Measurements from ENCODE around the gene RGS10. TPM values are rescaled to one million over a fixed set of nuclear protein-coding genes. Genes with fewer than 3 reads are reported as not detected.
"Not testable (repeated sequence)": the region's sequence is repeated elsewhere in the genome, so short reads cannot be mapped to it uniquely, and the experiment has no call there.

RGS10 gene
- total RNA-seq, 4 donors from 2014 or later = 21.4 to 97.6 (median 35.5) TPM

DNA sequence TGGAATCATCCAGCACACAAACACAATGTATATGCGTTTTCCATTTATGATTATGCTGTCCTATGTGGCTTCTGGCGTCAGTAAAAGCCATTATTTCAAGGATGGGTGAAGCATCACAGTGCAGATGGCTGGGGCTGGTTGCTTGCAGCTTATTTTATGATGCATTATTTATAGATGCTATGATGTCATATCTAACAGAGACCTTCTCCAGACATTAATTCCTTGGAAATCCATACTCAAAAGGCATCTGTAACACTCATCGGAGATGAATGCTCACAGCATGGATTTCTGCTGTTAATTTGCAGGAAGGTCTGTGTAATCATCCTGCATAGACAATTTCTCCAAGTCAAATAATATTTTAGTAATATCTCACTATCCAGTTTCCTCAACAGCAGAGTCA, 7.2 kb downstream of the RGS10 start:
- H3K36me3 ChIP-seq = no peaks in the 10 kb centered on the region
- intact Hi-C loops (cut with DNase I) = no loop called here
- no peak for DNase-seq
- no peak overlapping the region for H3K4me3 ChIP-seq (replicated peaks in 1 of 3)
- no peaks in the 10 kb centered on the region for H3K9me3 ChIP-seq
- no peak for TF ChIP-seq POLR2A (IDR thresholded peaks at IDR 0.05)
- TF ChIP-seq, protein P1, sequence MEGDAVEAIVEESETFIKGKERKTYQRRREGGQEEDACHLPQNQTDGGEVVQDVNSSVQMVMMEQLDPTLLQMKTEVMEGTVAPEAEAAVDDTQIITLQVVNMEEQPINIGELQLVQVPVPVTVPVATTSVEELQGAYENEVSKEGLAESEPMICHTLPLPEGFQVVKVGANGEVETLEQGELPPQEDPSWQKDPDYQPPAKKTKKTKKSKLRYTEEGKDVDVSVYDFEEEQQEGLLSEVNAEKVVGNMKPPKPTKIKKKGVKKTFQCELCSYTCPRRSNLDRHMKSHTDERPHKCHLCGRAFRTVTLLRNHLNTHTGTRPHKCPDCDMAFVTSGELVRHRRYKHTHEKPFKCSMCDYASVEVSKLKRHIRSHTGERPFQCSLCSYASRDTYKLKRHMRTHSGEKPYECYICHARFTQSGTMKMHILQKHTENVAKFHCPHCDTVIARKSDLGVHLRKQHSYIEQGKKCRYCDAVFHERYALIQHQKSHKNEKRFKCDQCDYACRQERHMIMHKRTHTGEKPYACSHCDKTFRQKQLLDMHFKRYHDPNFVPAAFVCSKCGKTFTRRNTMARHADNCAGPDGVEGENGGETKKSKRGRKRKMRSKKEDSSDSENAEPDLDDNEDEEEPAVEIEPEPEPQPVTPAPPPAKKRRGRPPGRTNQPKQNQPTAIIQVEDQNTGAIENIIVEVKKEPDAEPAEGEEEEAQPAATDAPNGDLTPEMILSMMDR (IDR thresholded peaks at IDR 0.05) = no peak
- H3K4me1 ChIP-seq = peaks cover 12 to 28% of the 10 kb centered on the region in 2 donors
- no peaks in the 10 kb centered on the region for H3K27me3 ChIP-seq
- WGBS, 2 donors = 84 to 88% methylated on average over 3 of the region's 3 CpGs
- no peak overlapping the region for H3K27ac ChIP-seq

DNA sequence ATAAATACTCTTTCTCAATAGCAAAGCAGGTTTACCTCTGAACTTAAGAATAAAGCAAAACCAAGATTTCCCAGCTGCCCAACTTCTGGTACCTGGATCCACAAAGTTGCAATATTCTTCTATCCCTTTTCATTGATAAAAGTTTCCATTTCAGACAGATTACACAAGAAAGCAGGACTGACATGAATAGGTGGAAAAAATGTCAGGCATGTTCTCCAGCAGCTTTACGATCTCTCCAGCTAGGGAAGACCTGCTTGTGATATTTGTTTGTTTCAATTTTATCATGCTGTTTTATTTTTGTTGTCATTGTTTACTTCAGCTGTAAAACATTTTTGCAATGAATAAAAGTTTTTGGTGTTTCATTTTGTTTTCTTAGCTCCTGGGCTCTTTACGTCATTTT, 9.0 kb downstream of the RGS10 start:
- Histone ChIP-seq H3K27ac (no peak overlapping the region), H3K4me1 (peaks cover 12 to 19% of the 10 kb centered on the region in 2 donors), H3K27me3 (no peaks in the 10 kb centered on the region), H3K4me3 (replicated peaks in 1 of 3) (no peak overlapping the region), H3K36me3 (no peaks in the 10 kb centered on the region), H3K9me3 (no peaks in the 10 kb centered on the region)
- WGBS, 2 donors = 94 to 97% methylated on average over 2 of the region's 2 CpGs
- intact Hi-C loops (cut with DNase I) = no loop called here
- DNase-seq = no peak
- no peak for TF ChIP-seq POLR2A (IDR thresholded peaks at IDR 0.05)
- TF ChIP-seq, protein P1 (IDR thresholded peaks at IDR 0.05) = no peak

- intact Hi-C loops (cut with DNase I); H3K27me3 ChIP-seq; DNase-seq; H3K9me3 ChIP-seq; H3K4me3 ChIP-seq (replicated peaks in 1 of 3); H3K27ac ChIP-seq; H3K36me3 ChIP-seq: not testable (repeated sequence)
- 94 to 95% methylated on average over 8 of the region's 8 CpGs for WGBS, 2 donors
- peaks cover 12 to 15% of the 10 kb centered on the region in 2 donors for H3K4me1 ChIP-seq
Observed at GRCh38 chr10:119532791-119533190, 9.7 kb downstream of the RGS10 start.

- H3K27me3 ChIP-seq; intact Hi-C loops (cut with DNase I); H3K4me3 ChIP-seq (replicated peaks in 1 of 3); H3K9me3 ChIP-seq; H3K36me3 ChIP-seq; DNase-seq: not testable (repeated sequence)
- WGBS, 2 donors = 95 to 96% methylated on average over 8 of the region's 8 CpGs
- peak overlapping the region in 1 of 3 donors; percentile 70 for H3K27ac ChIP-seq
- H3K4me1 ChIP-seq = peaks cover 13 to 18% of the 10 kb centered on the region in 2 donors
Observed at GRCh38 chr10:119532251-119532650, 10.3 kb downstream of the RGS10 start.

DNA sequence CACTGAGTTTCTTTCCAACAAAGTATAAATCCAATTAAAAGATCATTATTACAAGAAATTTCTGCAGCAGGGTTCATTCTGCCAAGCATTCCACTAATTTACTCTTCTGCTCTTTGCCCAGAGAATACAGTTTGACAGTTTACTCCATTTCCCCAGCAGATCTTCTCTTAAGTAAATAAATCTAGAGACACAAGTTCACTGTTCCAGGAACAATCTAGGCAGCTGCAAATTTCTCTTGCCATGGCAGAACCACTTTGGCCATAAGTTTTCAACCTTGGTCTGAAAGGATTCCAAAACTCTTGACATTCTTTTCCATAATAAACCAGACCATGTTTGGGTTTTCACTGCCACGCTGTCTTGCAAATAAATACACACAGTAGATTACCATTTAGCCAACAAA, 11.5 kb downstream of the RGS10 start:
- 33% methylated on average over 1 of the region's 1 CpG for WGBS, 2 donors
- no peak for TF ChIP-seq POLR2A (IDR thresholded peaks at IDR 0.05)
- Histone ChIP-seq H3K4me3 (replicated peaks in 1 of 3) (no peak overlapping the region), H3K27ac (peak overlapping the region; percentile 20 to 70 (median 28)), H3K27me3 (no peaks in the 10 kb centered on the region), H3K4me1 (peaks cover 22 to 30% of the 10 kb centered on the region in 2 donors), H3K36me3 (no peaks in the 10 kb centered on the region), H3K9me3 (no peaks in the 10 kb centered on the region)
- no peak for DNase-seq
- intact Hi-C loops (cut with DNase I) = no loop called here

DNA sequence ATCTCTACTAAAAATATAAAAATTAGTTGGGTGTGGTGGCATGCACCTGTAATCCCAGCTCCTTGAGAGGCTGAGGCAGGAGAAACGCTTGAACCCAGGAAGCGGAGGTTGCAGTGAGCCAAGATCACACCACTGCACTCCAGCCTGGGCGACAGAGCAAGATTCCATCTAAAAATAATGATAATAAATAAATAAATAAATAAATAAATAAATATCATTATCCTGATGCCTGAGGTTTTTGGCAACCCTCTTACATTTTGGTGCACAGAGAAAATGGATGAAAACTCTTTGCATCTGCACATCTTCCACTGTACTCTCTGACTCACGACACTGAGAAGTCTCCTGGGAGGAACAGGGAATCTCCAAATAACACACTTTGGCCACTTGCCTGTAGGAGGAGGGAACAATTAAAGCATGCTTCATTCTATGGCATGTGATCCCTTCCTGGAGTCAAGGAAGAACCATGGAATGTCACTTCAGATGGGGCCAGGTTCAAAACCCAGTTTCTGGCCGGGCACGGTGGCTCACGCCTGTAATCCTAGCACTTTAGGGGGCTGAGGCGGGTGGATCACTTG, 13.8 kb downstream of the RGS10 start:
- H3K4me1 ChIP-seq = peaks cover 28 to 40% of the 10 kb centered on the region in 2 donors
- H3K36me3 ChIP-seq; H3K4me3 ChIP-seq (replicated peaks in 1 of 3); DNase-seq; intact Hi-C loops (cut with DNase I); H3K9me3 ChIP-seq; H3K27me3 ChIP-seq; H3K27ac ChIP-seq: not testable (repeated sequence)
- 70 to 78% methylated on average over 8 of the region's 8 CpGs for WGBS, 2 donors

GRCh38 chr10:119526621-119527592, 15.6 kb downstream of the RGS10 start:
- Histone ChIP-seq H3K36me3 (no peaks in the 10 kb centered on the region), H3K4me3 (replicated peaks in 1 of 3) (no peak overlapping the region), H3K9me3 (no peaks in the 10 kb centered on the region), H3K4me1 (peaks cover 28 to 40% of the 10 kb centered on the region in 2 donors), H3K27ac (peak overlapping the region; percentile 47 to 81 (median 52)), H3K27me3 (no peaks in the 10 kb centered on the region)
- peak in 1 of 2 donors; percentile 32 for DNase-seq
- intact Hi-C loops (cut with DNase I) = no loop called here
- WGBS, 2 donors = 61 to 64% methylated on average over 18 of the region's 18 CpGs
- TF ChIP-seq, protein P1 (IDR thresholded peaks at IDR 0.05) = peak in 2 of 6 experiments; percentile 0 to 7
- no peak for TF ChIP-seq POLR2A (IDR thresholded peaks at IDR 0.05)
